GM12878 (cell line): ENCODE results near the gene ACADVL. TPM values are rescaled to one million over a fixed set of nuclear protein-coding genes. Genes with fewer than 3 reads are reported as not detected.
A peak's percentile ranks its signal among the peaks of the same experiment; 100 is the strongest.

ENCODE experiments used
- ATAC-seq: fragments of 200-7000 bp; cut with Tn5 transposase; 3 replicates; pipeline ENCODE4 v1.9.1; 2020; ENCODE audit warnings: mild to moderate bottlenecking, moderate library complexity
- BruUV-seq: library from RNA; stranded (reverse); fragments of 400-500 nt; replicated peaks from 2 replicates; lab custom pipeline; 2021; lab: Mats Ljungman, UMichigan
- CTCF ChIA-PET: fragments of 300-600 bp; sonication (Branson Sonifier 250); formaldehyde crosslinking; extraction: SDS; loops from one replicate; lab custom pipeline; 2021; ENCODE audit warnings: inconsistent platforms; lab: Yijun Ruan, JAX
- POLR2A ChIA-PET: fragments of 350-600 bp; formaldehyde crosslinking; extraction: SDS; loops from one replicate; lab custom pipeline; 2021; ENCODE audit warnings: inconsistent platforms; lab: Charles Lee
- RAD21 ChIA-PET: fragments of 300-600 bp; sonication (Branson Sonifier 250); formaldehyde crosslinking; loops from one replicate; lab custom pipeline; 2023; ENCODE audit warnings: antibody characterized with exemption; ENCODE audit not compliant: unreplicated experiment; lab: Charles Lee
- SMC1A ChIA-PET: fragments of 300-600 bp; sonication (Branson Sonifier 250); formaldehyde crosslinking; loops from one replicate; lab custom pipeline; 2023; ENCODE audit not compliant: unreplicated experiment, uncharacterized antibody; lab: Charles Lee
- DNase-seq: peaks from one replicate; pipeline ENCODE4 v3.0.0-alpha.2; 2011; ENCODE audit warnings: low read depth, low spot score
- FAIRE-seq: peaks from 3 replicates; lab custom pipeline; 2011; peaks lifted over from hg19 to GRCh38; lab: Jason Lieb, UNC
- H2AFZ ChIP-seq: 2 replicates; pipeline ENCODE4 v1.6.0; 2011; ENCODE audit warnings: low read depth, low read length, control low read depth; ENCODE audit not compliant: control insufficient read depth
- H3K27ac ChIP-seq: 2 replicates; pipeline ENCODE4 v1.5.1; 2011; ENCODE audit warnings: control low read depth; ENCODE audit not compliant: control insufficient read depth, insufficient read depth
- H3K27me3 ChIP-seq, 2 experiments: replicated peaks in 1 of 2; 2 replicates each; pipeline versions ENCODE4 v1.6.0 to v1.6.1; 2011; ENCODE audit warnings: low read length in 1 of 2; ENCODE audit not compliant: control insufficient read depth in 2 of 2, insufficient read depth in 2 of 2
- H3K36me3 ChIP-seq, 2 experiments: 2 replicates each; pipeline ENCODE4 v1.5.1; 2011; ENCODE audit warnings: low read length in 1 of 2; ENCODE audit not compliant: control insufficient read depth in 2 of 2, insufficient read depth in 2 of 2
- H3K4me1 ChIP-seq: 2 replicates; pipeline ENCODE4 v1.6.1; 2011; ENCODE audit warnings: mild to moderate bottlenecking, low read length, moderate library complexity, mixed read lengths; ENCODE audit not compliant: control insufficient read depth, insufficient read depth
- H3K4me2 ChIP-seq: 2 replicates; pipeline ENCODE4 v1.6.0; 2011; ENCODE audit warnings: control low read depth; ENCODE audit not compliant: control insufficient read depth, insufficient read depth
- H3K4me3 ChIP-seq: fragments of 200-600 bp; sonication (generic); 2 replicates; pipeline ENCODE4 v1.5.1; 2016
- H3K79me2 ChIP-seq: 2 replicates; pipeline ENCODE4 v1.6.0; 2011; ENCODE audit warnings: low read length; ENCODE audit not compliant: control insufficient read depth, insufficient read depth
- H3K9ac ChIP-seq: 2 replicates; pipeline ENCODE4 v1.8.0; 2011; ENCODE audit warnings: low read length, control low read depth, mixed read lengths; ENCODE audit not compliant: control insufficient read depth, insufficient read depth
- H3K9me3 ChIP-seq: replicated peaks from 3 replicates; pipeline ENCODE4 v1.5.1; 2011; ENCODE audit warnings: mild to moderate bottlenecking, low read length; ENCODE audit not compliant: control insufficient read depth, insufficient read depth
- H4K20me1 ChIP-seq: 2 replicates; pipeline ENCODE4 v1.6.0; 2011; ENCODE audit not compliant: control insufficient read depth, insufficient read depth
- JUNB ChIP-seq: IDR thresholded peaks from 2 replicates; pipeline ENCODE4 v1.6.1; 2016; ENCODE audit warnings: antibody characterized with exemption, mild to moderate bottlenecking
- PML ChIP-seq: IDR thresholded peaks from 2 replicates; pipeline ENCODE4 v1.6.1; 2012; ENCODE audit warnings: low read length, inconsistent platforms
- POLR2AphosphoS2 ChIP-seq: IDR thresholded peaks from 2 replicates; pipeline ENCODE4 v1.6.1; 2011; ENCODE audit warnings: low read depth, mild to moderate bottlenecking, low read length, improper control_type of control experiment, moderate library complexity
- RUNX3 ChIP-seq: IDR thresholded peaks from 2 replicates; pipeline ENCODE4 v1.6.1; 2012; ENCODE audit warnings: low read length, inconsistent platforms
- SIX5 ChIP-seq: IDR thresholded peaks from 2 replicates; pipeline ENCODE4 v1.6.1; 2011; ENCODE audit warnings: mild to moderate bottlenecking, low read depth, low read length, moderate library complexity; ENCODE audit not compliant: severe bottlenecking
- WGBS: methylation state at CpG from one replicate; pipeline ENCODE4 v1.1.6; 2016; ENCODE audit warnings: low lambda C conversion rate; ENCODE audit not compliant: insufficient replicate concordance, insufficient coverage; ENCODE audit errors: missing lambda C conversion rate; 5-methylcytosine and 5-hydroxymethylcytosine counted together
- in situ Hi-C: fragments of 300-500 bp; cut with MboI; formaldehyde crosslinking; loops from 9 replicates; pipeline ENCODE4 v1.14.3; 2018; ENCODE audit warnings: mixed read lengths
- intact Hi-C: fragments of 100-400 bp; cut with micrococcal nuclease; formaldehyde crosslinking; loops from one replicate; pipeline ENCODE4 v1.14.2; 2022; ENCODE audit not compliant: unreplicated experiment
- polyA plus RNA-seq, 11 experiments: library from polyadenylated mRNA; depleted of rRNA in 4 of 11; unstranded in 6 of 11; stranded (reverse) in 5 of 11; fragments of >200 nt; fragmentation: Nextera tagmentation in 4 of 11; fragmentation: Illumina TruSeq in 1 of 11; extraction: Ambion mirVana in 4 of 11; extraction: Trizol in 1 of 11; gene quantifications; 1 replicate in 1 of 11; 2 replicates in 10 of 11; pipeline versions ENCODE4 v1.2.1 to v1.2.3, GENCODE V29; 2011 to 2016; ENCODE audit warnings: inconsistent platforms in 2 of 11, missing spikeins in 2 of 11, low read depth in 1 of 11
- total RNA-seq, 4 experiments: library from RNA; depleted of rRNA in 3 of 4; stranded (reverse); fragments of >200 nt in 3 of 4; fragmentation: Illumina TruSeq in 1 of 4; extraction: Trizol in 1 of 4; gene quantifications; 2 replicates each; pipeline versions ENCODE4 v1.2.1 to v1.2.3, GENCODE V29; 2013 to 2021
- TF ChIP-seq, protein P1 (sequence below): fragments of 450-650 bp; IDR thresholded peaks from 2 replicates; pipeline ENCODE4 v1.6.1; 2016; ENCODE audit warnings: mild to moderate bottlenecking

ACADVL gene
- total and polyA plus RNA-seq, 10 of the 15 experiments (the other 5 are each of a cell fraction or from before 2014, with no cell fraction given): 25.4 to 232 (median 180) TPM

DNA sequence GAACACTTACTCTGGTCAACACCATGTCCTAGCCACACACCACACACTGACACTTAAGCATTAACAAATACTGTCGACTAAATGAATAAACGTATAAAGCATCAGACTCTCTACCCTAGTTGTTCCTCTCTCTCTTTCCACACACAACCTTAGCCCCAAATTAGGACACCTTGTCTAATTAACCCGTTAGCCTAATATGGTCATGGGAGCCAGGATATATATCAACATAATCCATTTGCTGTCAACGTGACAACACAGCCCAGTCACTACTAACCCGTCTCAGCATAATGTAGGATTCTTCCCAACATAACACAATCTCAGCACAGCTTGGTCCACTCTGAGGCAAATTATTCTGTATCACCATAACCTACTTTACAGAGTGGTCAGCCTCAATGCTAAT is 12.4 kb downstream of the ACADVL start:
- Histone ChIP-seq H3K27me3 (no peaks in the 10 kb centered on the region), H3K36me3 (peaks cover 16 to 26% of the 10 kb centered on the region in 2 experiments)
- in situ Hi-C loops: no loop called here
- TF ChIP-seq POLR2AphosphoS2 (no peak), JUNB (no peak), RUNX3 (no peak), SIX5 (no peak), PML (no peak)
- TF ChIP-seq, protein P1, sequence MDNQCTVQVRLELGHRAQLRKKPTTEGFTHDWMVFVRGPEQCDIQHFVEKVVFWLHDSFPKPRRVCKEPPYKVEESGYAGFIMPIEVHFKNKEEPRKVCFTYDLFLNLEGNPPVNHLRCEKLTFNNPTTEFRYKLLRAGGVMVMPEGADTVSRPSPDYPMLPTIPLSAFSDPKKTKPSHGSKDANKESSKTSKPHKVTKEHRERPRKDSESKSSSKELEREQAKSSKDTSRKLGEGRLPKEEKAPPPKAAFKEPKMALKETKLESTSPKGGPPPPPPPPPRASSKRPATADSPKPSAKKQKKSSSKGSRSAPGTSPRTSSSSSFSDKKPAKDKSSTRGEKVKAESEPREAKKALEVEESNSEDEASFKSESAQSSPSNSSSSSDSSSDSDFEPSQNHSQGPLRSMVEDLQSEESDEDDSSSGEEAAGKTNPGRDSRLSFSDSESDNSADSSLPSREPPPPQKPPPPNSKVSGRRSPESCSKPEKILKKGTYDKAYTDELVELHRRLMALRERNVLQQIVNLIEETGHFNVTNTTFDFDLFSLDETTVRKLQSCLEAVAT: 0 out of 2 replicates have a peak, but pooled peaks have one; percentile 12
- TF ChIP-seq, all 136 proteins: peak for 1
- peaks cover 20% of the 10 kb centered on the region for H3K4me1 ChIP-seq
- intact Hi-C loops: no loop called here
- H3K9ac ChIP-seq: no peak overlapping the region
- H4K20me1 ChIP-seq: no peaks in the 10 kb centered on the region
- H2AFZ ChIP-seq: no peak overlapping the region
- SMC1A ChIA-PET: interaction anchor here (0.6 kb wide), 1 partner anchor 283 kb away, joined by 3 read pairs; no protein-coding TSS in a partner anchor
- RAD21 ChIA-PET: interaction anchor here (1.1 kb wide), 1 partner anchor 13 kb away, joined by 3 read pairs; no protein-coding TSS in a partner anchor
- TSS peak; percentile 41 for BruUV-seq
- no peak for ATAC-seq
- whole genome bisulfite sequencing: 78% methylated on average over 5 of the region's 5 CpGs
- H3K27ac ChIP-seq: no peak overlapping the region
- FAIRE-seq: no peak
- H3K79me2 ChIP-seq: peaks cover 38% of the 10 kb centered on the region
- POLR2A ChIA-PET: interaction anchor here (0.6 to 5.1 kb wide), 2 partner anchors 10 to 11 kb away, joined by 4 to 60 read pairs; partner anchors contain the start of genes ACADVL and DLG4
- peak overlapping the region; percentile 91 for H3K4me2 ChIP-seq
- CTCF ChIA-PET: interaction anchor here (0.7 to 6.6 kb wide), 3 partner anchors 10 to 961 kb away, joined by 3 to 50 read pairs (median 3); partner anchors contain the start of genes ACADVL, DLG4 and GABARAP
- no peak for DNase-seq
- no peaks in the 10 kb centered on the region for H3K9me3 ChIP-seq
- H3K4me3 ChIP-seq: peak overlapping the region; percentile 55; the same call in 1 of the 2 replicates
